HFFc6 (cell line): ENCODE results near the gene ALPI. TPM values are rescaled to one million over a fixed set of nuclear protein-coding genes. Genes with fewer than 3 reads are reported as not detected.

Experiments used
- DNase-seq: peaks from one replicate; pipeline ENCODE4 v3.0.0-alpha.2; 2018
- H3K27ac Mint-ChIP-seq: 2 replicates; pipeline ENCODE4 v1.8.0; 2020; ENCODE audit warnings: mild to moderate bottlenecking, mixed read lengths
- H3K27me3 Mint-ChIP-seq: 2 replicates; pipeline ENCODE4 v1.8.0; 2021; ENCODE audit warnings: mild to moderate bottlenecking, moderate library complexity, mixed read lengths; ENCODE audit not compliant: insufficient read depth
- H3K36me3 Mint-ChIP-seq: 2 replicates; pipeline ENCODE4 v1.8.0; 2021; ENCODE audit warnings: low read depth, mixed read lengths
- H3K4me1 Mint-ChIP-seq: 2 replicates; pipeline ENCODE4 v1.8.0; 2020; ENCODE audit warnings: low read depth, mixed read lengths
- H3K4me3 Mint-ChIP-seq: 2 replicates; pipeline ENCODE4 v1.8.0; 2020; ENCODE audit warnings: mild to moderate bottlenecking, moderate library complexity, mixed read lengths
- H3K9me3 Mint-ChIP-seq: 2 replicates; pipeline ENCODE4 v1.8.0; 2020; ENCODE audit warnings: mild to moderate bottlenecking, mixed read lengths
- total RNA-seq, 6 experiments: library from RNA; stranded (reverse); fragmentation: NEBNext Ultra II Directional; extraction: Animal tissue kit (Norgen Biotek cat#: 25700); gene quantifications; 2 replicates in 1 of 6; 3 replicates in 5 of 6; pipeline ENCODE4 v1.2.3, GENCODE V29; 2021
- TF ChIP-seq, protein P1 (sequence below): fragments of 200-600 bp; sonication (generic); IDR thresholded peaks from 2 replicates; pipeline ENCODE4 v1.5.0; 2021; ENCODE audit warnings: antibody characterized with exemption, mild to moderate bottlenecking

ALPI gene
- total RNA-seq, 6 experiments from 2014 or later, result not detected

DNA sequence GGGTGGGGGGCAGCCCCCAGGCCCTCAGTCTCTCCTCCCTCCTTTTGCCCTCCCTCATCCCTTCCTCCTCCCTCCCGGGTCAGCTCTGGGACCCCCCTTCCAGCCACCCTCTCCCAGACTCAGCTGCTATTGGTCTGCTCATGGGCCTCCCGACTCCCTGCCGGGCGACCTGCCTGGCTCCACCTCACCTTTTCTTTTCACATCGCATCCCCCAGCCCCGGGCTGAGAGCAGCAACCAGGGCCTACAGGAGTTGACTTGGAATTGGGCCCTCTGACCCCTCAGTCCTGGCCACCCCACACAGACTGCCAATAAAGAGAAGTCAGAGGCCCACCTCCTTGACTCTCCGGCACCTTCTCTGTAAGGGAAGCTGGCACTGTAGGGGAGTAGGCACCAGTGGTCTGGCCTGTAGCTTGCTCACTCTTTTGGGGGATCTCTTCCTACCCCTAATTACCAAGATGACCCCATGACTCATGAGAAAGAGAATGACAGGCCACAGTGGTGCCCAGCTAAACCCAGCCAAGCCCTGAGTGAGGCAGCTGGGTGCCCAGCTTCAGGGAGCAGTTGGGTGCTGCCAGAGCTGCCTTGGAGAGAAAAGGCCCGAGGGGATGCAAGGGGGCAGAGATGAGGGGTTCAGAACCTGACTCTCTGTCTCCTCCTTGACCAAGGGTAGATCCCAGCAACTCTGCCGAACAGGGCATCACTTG, 33.7 kb downstream of the ALPI start:
- no peak for DNase-seq
- Mint-ChIP-seq H3K9me3 (no peaks in the 10 kb centered on the region), H3K27ac (no peak overlapping the region), H3K4me1 (no peaks in the 10 kb centered on the region), H3K36me3 (no peaks in the 10 kb centered on the region), H3K4me3 (no peak overlapping the region), H3K27me3 (peaks cover 36% of the 10 kb centered on the region)
- TF ChIP-seq, protein P1, sequence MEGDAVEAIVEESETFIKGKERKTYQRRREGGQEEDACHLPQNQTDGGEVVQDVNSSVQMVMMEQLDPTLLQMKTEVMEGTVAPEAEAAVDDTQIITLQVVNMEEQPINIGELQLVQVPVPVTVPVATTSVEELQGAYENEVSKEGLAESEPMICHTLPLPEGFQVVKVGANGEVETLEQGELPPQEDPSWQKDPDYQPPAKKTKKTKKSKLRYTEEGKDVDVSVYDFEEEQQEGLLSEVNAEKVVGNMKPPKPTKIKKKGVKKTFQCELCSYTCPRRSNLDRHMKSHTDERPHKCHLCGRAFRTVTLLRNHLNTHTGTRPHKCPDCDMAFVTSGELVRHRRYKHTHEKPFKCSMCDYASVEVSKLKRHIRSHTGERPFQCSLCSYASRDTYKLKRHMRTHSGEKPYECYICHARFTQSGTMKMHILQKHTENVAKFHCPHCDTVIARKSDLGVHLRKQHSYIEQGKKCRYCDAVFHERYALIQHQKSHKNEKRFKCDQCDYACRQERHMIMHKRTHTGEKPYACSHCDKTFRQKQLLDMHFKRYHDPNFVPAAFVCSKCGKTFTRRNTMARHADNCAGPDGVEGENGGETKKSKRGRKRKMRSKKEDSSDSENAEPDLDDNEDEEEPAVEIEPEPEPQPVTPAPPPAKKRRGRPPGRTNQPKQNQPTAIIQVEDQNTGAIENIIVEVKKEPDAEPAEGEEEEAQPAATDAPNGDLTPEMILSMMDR, result no peak

DNA sequence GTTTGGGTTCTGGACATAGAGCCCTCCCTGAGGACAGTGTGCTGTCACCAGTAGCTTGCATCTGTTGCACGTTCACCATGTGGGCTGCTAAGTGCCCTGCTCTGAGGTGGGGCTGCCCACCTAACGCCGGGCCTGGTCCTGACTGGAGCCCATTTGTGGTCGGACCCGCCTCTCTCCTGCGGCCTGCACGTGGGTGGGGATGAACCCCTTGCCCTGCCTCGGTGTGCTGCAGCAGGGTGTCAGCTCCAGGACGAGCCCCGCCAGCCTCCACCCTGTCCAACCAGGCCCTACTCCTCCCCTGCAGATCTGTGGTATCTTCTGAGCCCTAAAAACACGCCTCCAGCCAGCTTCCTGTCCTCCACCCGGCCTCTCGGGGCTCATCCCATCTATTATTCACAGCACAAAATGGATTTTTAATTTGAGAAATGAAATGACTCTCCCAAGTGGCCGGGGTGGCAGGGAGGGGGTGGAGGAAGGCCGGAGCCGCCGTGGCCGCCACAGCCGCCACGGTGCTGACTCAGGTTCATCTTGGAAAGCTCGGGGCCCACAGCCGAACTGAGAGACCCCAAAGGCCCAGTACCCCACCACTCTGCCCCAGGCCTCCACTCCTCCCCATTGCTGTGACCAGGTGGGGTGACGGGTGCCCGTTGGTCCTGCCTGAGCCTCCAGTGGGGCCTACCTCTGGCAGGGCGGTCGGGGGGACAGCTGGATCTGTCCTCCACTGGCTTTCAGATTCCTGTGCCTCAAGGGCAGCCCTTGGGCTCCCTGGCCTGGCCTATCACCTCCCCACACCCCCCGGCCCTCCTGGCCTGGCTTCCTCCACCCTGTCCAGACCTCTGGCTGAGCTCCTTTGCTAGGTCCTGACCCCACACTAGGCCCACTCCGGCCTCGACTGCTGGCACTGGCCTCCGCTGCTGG, 34.5 kb downstream of the ALPI start:
- DNase-seq, result no peak
- Mint-ChIP-seq H3K4me3 (no peak overlapping the region), H3K27ac (no peak overlapping the region), H3K9me3 (no peaks in the 10 kb centered on the region), H3K4me1 (no peaks in the 10 kb centered on the region), H3K36me3 (no peaks in the 10 kb centered on the region), H3K27me3 (peaks cover 30% of the 10 kb centered on the region)
- TF ChIP-seq, protein P1, result no peak

DNA sequence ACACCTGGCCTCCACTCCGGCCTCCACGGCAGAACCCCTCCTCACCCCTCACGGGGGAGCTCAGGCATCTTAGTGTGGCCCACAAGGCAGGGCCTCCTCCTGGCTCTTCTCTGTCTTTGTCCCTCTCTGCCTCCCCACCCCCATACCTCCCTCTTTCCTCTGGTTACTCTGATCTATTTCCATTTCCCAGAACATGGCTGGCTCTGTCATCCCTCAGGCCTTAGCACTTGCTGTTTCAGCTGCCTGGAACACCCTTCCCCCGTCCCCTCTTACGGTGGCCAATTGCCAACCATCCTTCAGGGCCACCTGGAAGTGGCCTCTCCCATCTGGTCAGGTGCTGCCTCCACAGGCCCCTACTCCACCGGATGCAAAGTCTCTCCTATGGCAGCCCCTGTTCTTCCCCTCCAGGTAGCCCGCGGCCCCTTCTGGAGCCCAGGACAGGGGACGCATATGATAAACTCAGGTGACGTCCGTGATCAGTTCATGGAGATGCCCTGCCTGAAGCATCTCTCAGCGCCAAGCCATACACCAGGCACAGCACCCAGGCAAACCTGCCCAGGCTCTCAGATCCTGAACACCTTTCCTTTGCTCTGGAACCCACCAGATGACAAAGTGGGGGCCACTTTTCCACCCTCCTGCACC, 35.3 kb downstream of the ALPI start:
- Mint-ChIP-seq H3K4me3 (no peak overlapping the region), H3K9me3 (no peaks in the 10 kb centered on the region), H3K36me3 (no peaks in the 10 kb centered on the region), H3K4me1 (no peaks in the 10 kb centered on the region), H3K27ac (no peak overlapping the region), H3K27me3 (peaks cover 29% of the 10 kb centered on the region)
- TF ChIP-seq, protein P1, result no peak
- DNase-seq, result no peak

DNA sequence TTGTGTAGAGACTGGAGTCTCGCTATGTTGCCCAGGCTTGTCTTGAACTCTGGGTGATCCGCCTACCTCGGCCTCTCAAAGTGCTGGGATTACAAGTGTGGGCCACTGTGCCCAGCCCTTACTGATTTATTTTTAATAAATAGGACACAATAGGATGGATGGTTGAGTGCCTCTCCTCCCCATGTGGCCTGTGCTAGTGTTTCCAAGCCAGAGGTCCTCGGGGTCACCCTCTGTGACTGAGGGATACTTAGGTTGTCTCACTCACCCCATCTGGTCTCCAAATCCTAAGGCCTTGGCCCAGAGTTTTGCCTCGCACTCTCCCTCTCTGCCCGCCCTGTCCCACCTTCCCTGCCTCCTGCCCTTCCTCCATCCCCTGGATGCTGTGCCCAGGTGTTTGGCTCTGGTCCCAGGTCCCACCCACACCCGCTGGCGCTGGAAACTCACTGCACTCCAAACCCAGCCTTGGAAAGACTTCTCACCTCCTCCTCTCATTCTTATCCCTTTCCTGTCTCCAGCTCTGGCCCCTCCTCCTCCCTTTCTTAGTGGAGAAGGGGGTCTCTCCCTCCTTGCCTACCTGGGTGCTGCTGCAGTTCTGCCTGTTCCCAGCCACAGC, 36.4 kb downstream of the ALPI start:
- no peak for DNase-seq
- H3K4me3 Mint-ChIP-seq, result no peak overlapping the region
- TF ChIP-seq, protein P1, result no peak
- no peaks in the 10 kb centered on the region for H3K4me1 Mint-ChIP-seq
- no peaks in the 10 kb centered on the region for H3K9me3 Mint-ChIP-seq
- H3K36me3 Mint-ChIP-seq, result no peaks in the 10 kb centered on the region
- H3K27ac Mint-ChIP-seq, result no peak overlapping the region
- H3K27me3 Mint-ChIP-seq, result peaks cover 25% of the 10 kb centered on the region

DNA sequence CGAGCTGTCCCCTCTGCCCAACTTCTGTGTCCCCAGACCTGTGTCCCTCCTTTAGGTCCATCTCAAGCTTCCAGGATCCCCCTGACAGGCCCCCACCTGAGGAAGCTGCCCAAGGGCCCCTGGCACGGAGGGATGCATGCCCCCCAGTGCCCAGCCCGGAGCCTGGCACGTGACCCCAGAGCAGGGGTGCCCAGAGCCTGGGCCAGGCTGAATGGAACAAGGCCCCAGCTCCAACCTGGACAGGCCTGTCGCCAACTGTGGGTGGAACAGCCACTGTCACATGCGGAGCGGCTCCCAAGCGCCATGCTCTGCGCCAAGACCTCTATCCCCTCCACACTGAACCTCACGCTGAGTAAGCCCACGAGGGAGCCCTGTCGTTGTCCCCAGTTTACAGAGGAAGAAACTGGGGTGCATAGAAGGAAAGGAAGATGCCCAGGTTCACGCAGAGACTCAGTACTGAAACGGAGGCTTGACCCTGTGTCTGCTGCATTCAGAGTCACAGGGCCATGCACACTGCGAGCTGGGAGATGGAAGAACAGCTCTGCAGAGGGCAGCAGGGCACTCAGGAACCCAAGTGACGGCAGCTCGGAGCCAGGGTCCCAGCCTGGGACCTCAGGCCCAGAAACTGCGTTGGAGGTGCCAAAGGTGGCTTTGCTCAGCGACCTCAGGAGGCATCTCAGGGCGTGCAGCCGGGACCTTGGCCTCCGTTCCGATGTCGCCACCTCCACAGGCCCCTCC, 37.2 kb downstream of the ALPI start:
- TF ChIP-seq, protein P1, result no peak
- Mint-ChIP-seq H3K27ac (no peak overlapping the region), H3K9me3 (no peaks in the 10 kb centered on the region), H3K4me3 (no peak overlapping the region), H3K27me3 (peaks cover 29% of the 10 kb centered on the region), H3K4me1 (no peaks in the 10 kb centered on the region), H3K36me3 (no peaks in the 10 kb centered on the region)
- DNase-seq, result no peak
